Smooth muscle cell (in vitro differentiated cells): ENCODE measurements around the gene PKD1. TPM values are rescaled to one million over a fixed set of nuclear protein-coding genes. Genes with fewer than 3 reads are reported as not detected.

ENCODE experiments used
- DNase-seq: peaks from one replicate; lab custom pipeline; 2025; ENCODE audit not compliant: unreplicated experiment; lab: John Stamatoyannopoulos, UW
- H2AFZ ChIP-seq: fragments of 200-600 bp; sonication (generic); 2 replicates; pipeline ENCODE4 v1.6.0; 2016; ENCODE audit warnings: antibody characterized with exemption, low read depth, mild to moderate bottlenecking
- H3F3A ChIP-seq: fragments of 200-600 bp; sonication (generic); 2 replicates; pipeline ENCODE4 v1.6.0; 2017; ENCODE audit warnings: antibody characterized with exemption, low read depth
- H3K27ac ChIP-seq: fragments of 200-600 bp; sonication (generic); 2 replicates; pipeline ENCODE4 v1.5.1; 2016; ENCODE audit warnings: low read depth, mild to moderate bottlenecking
- H3K27me3 ChIP-seq: fragments of 200-600 bp; sonication (generic); 2 replicates; pipeline ENCODE4 v1.6.1; 2016; ENCODE audit warnings: low read depth, mild to moderate bottlenecking
- H3K36me3 ChIP-seq: fragments of 200-600 bp; sonication (generic); 2 replicates; pipeline ENCODE4 v1.5.1; 2016; ENCODE audit warnings: low read depth
- H3K4me1 ChIP-seq: fragments of 200-600 bp; sonication (generic); 2 replicates; pipeline ENCODE4 v1.5.1; 2016; ENCODE audit warnings: low read depth
- H3K4me2 ChIP-seq: fragments of 200-600 bp; sonication (generic); 2 replicates; pipeline ENCODE4 v1.6.0; 2016; ENCODE audit warnings: mild to moderate bottlenecking
- H3K4me3 ChIP-seq: fragments of 200-600 bp; sonication (generic); 2 replicates; pipeline ENCODE4 v1.5.1; 2016; ENCODE audit warnings: mild to moderate bottlenecking
- H3K79me2 ChIP-seq: fragments of 200-600 bp; sonication (generic); 2 replicates; pipeline ENCODE4 v1.6.0; 2016; ENCODE audit warnings: low read depth, mild to moderate bottlenecking
- H3K9ac ChIP-seq: fragments of 200-600 bp; sonication (generic); 2 replicates; pipeline ENCODE4 v1.6.0; 2016; ENCODE audit warnings: low read depth
- H3K9me3 ChIP-seq: fragments of 200-600 bp; sonication (generic); replicated peaks from 2 replicates; pipeline ENCODE4 v1.5.1; 2016; ENCODE audit warnings: low read depth
- H4K20me1 ChIP-seq: fragments of 200-600 bp; sonication (generic); 2 replicates; pipeline ENCODE4 v1.6.0; 2016; ENCODE audit warnings: low read depth
- CTCF ChIP-seq: fragments of 200-600 bp; sonication (generic); IDR thresholded peaks from 2 replicates; pipeline ENCODE4 v1.5.1; 2017; ENCODE audit warnings: borderline replicate concordance, mild to moderate bottlenecking, antibody characterized with exemption; ENCODE audit not compliant: insufficient read depth, poor library complexity, severe bottlenecking
- WGBS: methylation state at CpG from one replicate; pipeline ENCODE4 v1.1.7; 2016; ENCODE audit warnings: low lambda C conversion rate; 5-methylcytosine and 5-hydroxymethylcytosine counted together
- polyA plus RNA-seq: library from polyadenylated mRNA; unstranded; fragments of >200 nt; fragmentation: Nextera tagmentation; extraction: Ambion mirVana; gene quantifications from 2 replicates; pipeline ENCODE4 v1.2.1, GENCODE V29; 2016
- total RNA-seq: library from RNA; depleted of rRNA; stranded (reverse); fragments of >200 nt; gene quantifications from 2 replicates; pipeline ENCODE4 v1.2.3, GENCODE V29; 2014

PKD1 gene
- total and polyA plus RNA-seq, 2 experiments from 2014 or later, result 47.9 to 70.1 TPM

- WGBS, result 98% methylated on average over 13 of the region's 13 CpGs
- H3K4me3 ChIP-seq, result no peak overlapping the region
- no peak for DNase-seq
These were observed 74.2 kb downstream of the PKD1 start for GRCh38 chr16:2061526-2061925.

GRCh38 chr16:2061023-2061422 lies 74.7 kb downstream of the PKD1 start:
- WGBS, result 95% methylated on average over 18 of the region's 18 CpGs
- Histone ChIP-seq H3K27ac (no peak overlapping the region), H3K9me3 (no peaks in the 10 kb centered on the region), H3K36me3 (peaks cover 1% of the 10 kb centered on the region), H3K79me2 (no peaks in the 10 kb centered on the region), H4K20me1 (no peaks in the 10 kb centered on the region), H2AFZ (no peak overlapping the region), H3K27me3 (no peaks in the 10 kb centered on the region), H3F3A (no peaks in the 10 kb centered on the region), H3K4me2 (no peak overlapping the region), H3K4me1 (no peaks in the 10 kb centered on the region), H3K4me3 (no peak overlapping the region), H3K9ac (no peak overlapping the region)
- TF ChIP-seq CTCF, result no peak
- no peak for DNase-seq

More at GRCh38 chr16:2061526-2061925, 74.2 kb downstream of the PKD1 start:
- TF ChIP-seq CTCF, result no peak
- Histone ChIP-seq H3K4me2 (no peak overlapping the region), H3K27me3 (no peaks in the 10 kb centered on the region), H3K36me3 (peaks cover 5% of the 10 kb centered on the region), H3K9me3 (no peaks in the 10 kb centered on the region), H3K9ac (no peak overlapping the region), H3K27ac (no peak overlapping the region), H4K20me1 (no peaks in the 10 kb centered on the region), H2AFZ (no peak overlapping the region), H3K79me2 (no peaks in the 10 kb centered on the region), H3F3A (no peaks in the 10 kb centered on the region), H3K4me1 (no peaks in the 10 kb centered on the region)

- Histone ChIP-seq H3F3A (no peaks in the 10 kb centered on the region), H3K9me3 (no peaks in the 10 kb centered on the region), H2AFZ (no peak overlapping the region), H4K20me1 (no peaks in the 10 kb centered on the region), H3K79me2 (no peaks in the 10 kb centered on the region), H3K27me3 (no peaks in the 10 kb centered on the region), H3K36me3 (no peaks in the 10 kb centered on the region), H3K4me1 (no peaks in the 10 kb centered on the region), H3K27ac (no peak overlapping the region), H3K4me2 (no peak overlapping the region), H3K4me3 (no peak overlapping the region), H3K9ac (no peak overlapping the region)
- 93% methylated on average over 17 of the region's 17 CpGs for WGBS
- DNase-seq, result no peak
- no peak for TF ChIP-seq CTCF
These were observed 75.4 kb downstream of the PKD1 start for GRCh38 chr16:2060346-2060745.

- Histone ChIP-seq H3K9ac (no peak overlapping the region), H3K36me3 (no peaks in the 10 kb centered on the region), H3K4me1 (no peaks in the 10 kb centered on the region), H4K20me1 (no peaks in the 10 kb centered on the region), H3K27ac (no peak overlapping the region), H3F3A (no peaks in the 10 kb centered on the region), H3K4me2 (no peak overlapping the region), H3K27me3 (no peaks in the 10 kb centered on the region), H3K9me3 (no peaks in the 10 kb centered on the region), H2AFZ (no peak overlapping the region), H3K79me2 (no peaks in the 10 kb centered on the region), H3K4me3 (no peak overlapping the region)
- DNase-seq, result no peak
- 95% methylated on average over 10 of the region's 10 CpGs for WGBS
- no peak for TF ChIP-seq CTCF
These were observed 76.8 kb downstream of the PKD1 start for GRCh38 chr16:2058872-2059271.
